ENCODE results near the gene KATNB1. TPM values are rescaled to one million over a fixed set of nuclear protein-coding genes. Genes with fewer than 3 reads are reported as not detected.

The KATNB1 gene
- total RNA-seq, 2 donors from 2014 or later, result 9.0 to 16.2 TPM

GRCh38 chr16:57734925-57735754 is 430 bp upstream of the KATNB1 start:
- Histone ChIP-seq H3K36me3 (no peaks in the 10 kb centered on the region), H3K9me3 (no peaks in the 10 kb centered on the region), H3K4me3 (peak overlapping the region; percentile 81), H3K4me1 (ENCODE audit: control insufficient read depth in 1 of 2, low read depth in 2 of 2) (peaks cover 7 to 23% of the 10 kb centered on the region in 2 donors), H3K27ac (peak overlapping the region; percentile 82 to 92), H3K27me3 (replicated peaks; ENCODE audit: insufficient read depth) (no peaks in the 10 kb centered on the region)
- peak; percentile 96 for ATAC-seq (ENCODE audit: insufficient number of reproducible peaks, low FRiP score, low read depth)
- TF ChIP-seq CTCF (IDR thresholded peaks at IDR 0.05), result no peak
- peak; percentile 98 for DNase-seq (ENCODE audit: low spot score)

GRCh38 chr16:57736419-57737351 is 1.1 kb downstream of the KATNB1 start:
- Histone ChIP-seq H3K36me3 (no peaks in the 10 kb centered on the region), H3K27me3 (replicated peaks; ENCODE audit: insufficient read depth) (no peaks in the 10 kb centered on the region), H3K4me3 (peak overlapping the region; percentile 73), H3K9me3 (no peaks in the 10 kb centered on the region), H3K27ac (peak overlapping the region in 1 of 2 donors; percentile 37), H3K4me1 (ENCODE audit: control insufficient read depth in 1 of 2, low read depth in 2 of 2) (peaks cover 7 to 23% of the 10 kb centered on the region in 2 donors)
- no peak for DNase-seq (ENCODE audit: low spot score)
- no peak for ATAC-seq (ENCODE audit: insufficient number of reproducible peaks, low FRiP score, low read depth)
- no peak for TF ChIP-seq CTCF (IDR thresholded peaks at IDR 0.05)

GRCh38 chr16:57738844-57739243 is 3.3 kb downstream of the KATNB1 start:
- H3K27ac ChIP-seq, result no peak overlapping the region
- ATAC-seq (ENCODE audit: insufficient number of reproducible peaks, low FRiP score, low read depth), result no peak

DNA sequence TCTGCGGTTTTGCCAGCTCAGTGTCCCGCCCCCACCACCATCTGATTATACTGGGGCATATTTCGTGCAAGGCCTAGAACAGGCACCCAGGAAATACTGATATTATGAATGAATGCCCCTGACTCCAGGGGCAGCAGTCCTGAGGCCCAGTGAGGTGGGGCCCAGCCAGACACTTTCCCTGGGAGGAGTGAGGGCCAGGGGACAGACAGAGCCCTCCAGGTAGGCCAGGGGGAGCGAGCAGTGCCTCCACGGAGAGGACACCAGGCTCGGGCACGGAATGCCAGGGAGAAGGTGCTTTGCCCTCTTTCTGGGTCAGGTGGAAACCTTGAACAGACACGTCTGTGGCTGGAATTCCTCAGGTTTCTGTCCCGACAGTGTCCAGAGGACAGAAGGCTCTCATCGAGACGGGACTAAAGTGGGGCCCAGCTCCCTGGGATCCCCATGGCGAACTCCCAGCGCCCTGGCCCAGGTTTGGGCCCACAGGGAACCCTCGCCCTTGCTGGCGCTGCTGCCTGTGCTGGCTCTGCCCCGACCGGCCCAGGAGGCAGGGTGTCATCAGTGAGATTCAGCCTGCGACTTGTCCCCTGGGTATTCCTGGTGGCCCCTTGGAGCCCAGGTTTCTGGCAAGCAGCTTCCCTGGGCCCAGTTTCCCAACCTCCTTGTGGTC is 4.3 kb downstream of the KATNB1 start:
- ATAC-seq (ENCODE audit: insufficient number of reproducible peaks, low FRiP score, low read depth), result no peak
- Histone ChIP-seq H3K4me1 (ENCODE audit: control insufficient read depth in 1 of 2, low read depth in 2 of 2) (peaks cover 4 to 16% of the 10 kb centered on the region in 2 donors), H3K36me3 (peaks cover 9% of the 10 kb centered on the region), H3K4me3 (no peak overlapping the region), H3K9me3 (no peaks in the 10 kb centered on the region), H3K27me3 (replicated peaks; ENCODE audit: insufficient read depth) (no peaks in the 10 kb centered on the region), H3K27ac (no peak overlapping the region)
- no peak for TF ChIP-seq CTCF (IDR thresholded peaks at IDR 0.05)
- DNase-seq (ENCODE audit: low spot score), result no peak

More at GRCh38 chr16:57738844-57739243, 3.3 kb downstream of the KATNB1 start:
- Histone ChIP-seq H3K9me3 (no peaks in the 10 kb centered on the region), H3K27me3 (replicated peaks; ENCODE audit: insufficient read depth) (no peaks in the 10 kb centered on the region), H3K36me3 (peaks cover 4% of the 10 kb centered on the region), H3K4me1 (ENCODE audit: control insufficient read depth in 1 of 2, low read depth in 2 of 2) (peaks cover 7 to 23% of the 10 kb centered on the region in 2 donors), H3K4me3 (no peak overlapping the region)
- DNase-seq (ENCODE audit: low spot score), result no peak
- no peak for TF ChIP-seq CTCF (IDR thresholded peaks at IDR 0.05)
